T-cell (primary cell): ENCODE measurements around the gene ADPRM. TPM values are rescaled to one million over a fixed set of nuclear protein-coding genes. Genes with fewer than 3 reads are reported as not detected.

Source experiments
- ATAC-seq, 4 experiments: fragments of 200-7000 bp in 3 of 4; fragments of 150-1000 bp in 1 of 4; cut with Tn5 transposase; replicated peaks in 1 of 4; 1 replicate in 3 of 4; 2 replicates in 1 of 4; pipeline ENCODE4 v1.10.0; 2021; ENCODE audit warnings: moderate library complexity in 3 of 4, mild to moderate bottlenecking in 2 of 4, moderate number of reproducible peaks in 1 of 4
- CTCF ChIA-PET, 2 donors: fragments of 300-600 bp; sonication (Branson Sonifier 250); formaldehyde crosslinking; loops; one replicate each; lab custom pipeline; 2022; ENCODE audit warnings: antibody characterized with exemption in 2 of 2; lab: Charles Lee
- POLR2A ChIA-PET, 2 donors: fragments of 300-600 bp; sonication (Branson Sonifier 250); formaldehyde crosslinking; loops; one replicate each; lab custom pipeline; 2022; ENCODE audit warnings: antibody characterized with exemption in 2 of 2; lab: Charles Lee
- DNase-seq, 35 experiments: peaks; one replicate each; pipeline versions ENCODE4 v3.0.0 to v3.0.0-alpha.2; 2013 to 2023
- H3K27ac ChIP-seq: one replicate; pipeline ENCODE4 v1.5.1; 2013; ENCODE audit warnings: low read length
- H3K27me3 ChIP-seq, 2 experiments: replicated peaks in 1 of 2; 1 replicate in 1 of 2; 2 replicates in 1 of 2; pipeline versions ENCODE4 v1.6.1 to v1.7.0; 2013; ENCODE audit warnings: low read length in 1 of 2, mixed read lengths in 1 of 2; ENCODE audit not compliant: control insufficient read depth in 2 of 2, insufficient read depth in 2 of 2; ENCODE audit errors: extremely low read depth in 1 of 2
- H3K36me3 ChIP-seq, 2 donors: 1 replicate in 1 of 2; 2 replicates in 1 of 2; pipeline versions ENCODE4 v1.6.1 to v1.7.0; 2013; ENCODE audit warnings: low read length in 1 of 2; ENCODE audit not compliant: control insufficient read depth in 2 of 2, insufficient read depth in 1 of 2; ENCODE audit errors: extremely low read depth in 1 of 2
- H3K4me1 ChIP-seq, 2 experiments: 1 replicate in 1 of 2; 2 replicates in 1 of 2; pipeline versions ENCODE4 v1.6.1 to v1.7.0; 2013; ENCODE audit warnings: low read length in 2 of 2, mixed read lengths in 1 of 2; ENCODE audit not compliant: insufficient read depth in 2 of 2, control insufficient read depth in 1 of 2; ENCODE audit errors: extremely low read depth in 1 of 2
- H3K4me3 ChIP-seq, 2 donors: 1 replicate in 1 of 2; 2 replicates in 1 of 2; pipeline versions ENCODE4 v1.5.1 to v1.7.0; 2013; ENCODE audit warnings: mild to moderate bottlenecking in 2 of 2, low read length in 1 of 2, moderate library complexity in 1 of 2; ENCODE audit not compliant: control insufficient read depth in 1 of 2; ENCODE audit errors: extremely low read depth in 1 of 2
- H3K9me3 ChIP-seq: 2 replicates; pipeline ENCODE4 v1.7.0; 2013
- H3K27ac Mint-ChIP-seq, 2 donors: one replicate each; pipeline ENCODE4 v1.8.0; 2020 to 2021; ENCODE audit warnings: mild to moderate bottlenecking in 2 of 2, mixed read lengths in 2 of 2
- H3K27me3 Mint-ChIP-seq, 2 donors: one replicate each; pipeline ENCODE4 v1.8.0; 2021 to 2022; ENCODE audit warnings: mixed read lengths in 2 of 2
- H3K36me3 Mint-ChIP-seq: one replicate; pipeline ENCODE4 v1.8.0; 2021; ENCODE audit warnings: mixed read lengths
- H3K4me1 Mint-ChIP-seq, 3 donors: one replicate each; pipeline ENCODE4 v1.8.0; 2020 to 2022; ENCODE audit warnings: mixed read lengths in 3 of 3, mild to moderate bottlenecking in 1 of 3
- H3K4me3 Mint-ChIP-seq, 3 donors: one replicate each; pipeline ENCODE4 v1.8.0; 2020 to 2022; ENCODE audit warnings: mild to moderate bottlenecking in 3 of 3, mixed read lengths in 3 of 3, moderate library complexity in 3 of 3
- H3K9me3 Mint-ChIP-seq, 3 donors: one replicate each; pipeline ENCODE4 v1.8.0; 2020 to 2022; ENCODE audit warnings: mixed read lengths in 3 of 3
- WGBS: methylation state at CpG from one replicate; pipeline ENCODE4 v1.1.5; 2013; ENCODE audit warnings: missing lambda C conversion rate; ENCODE audit not compliant: insufficient coverage; 5-methylcytosine and 5-hydroxymethylcytosine counted together
- total RNA-seq, 35 experiments: library from RNA in 6 of 35; stranded (reverse) in 6 of 35; fragments of 120-200 nt in 1 of 35; gene quantifications; one replicate each; pipeline versions ENCODE4 v1.2.1 to v1.2.4 and lab custom pipeline; 2013 to 2026

ADPRM gene
- total RNA-seq, 5 donors from 2014 or later (not counting 1 experiment from before 2014, with no cell fraction given), result 22.0 to 46.5 (median 31.7) TPM

DNA sequence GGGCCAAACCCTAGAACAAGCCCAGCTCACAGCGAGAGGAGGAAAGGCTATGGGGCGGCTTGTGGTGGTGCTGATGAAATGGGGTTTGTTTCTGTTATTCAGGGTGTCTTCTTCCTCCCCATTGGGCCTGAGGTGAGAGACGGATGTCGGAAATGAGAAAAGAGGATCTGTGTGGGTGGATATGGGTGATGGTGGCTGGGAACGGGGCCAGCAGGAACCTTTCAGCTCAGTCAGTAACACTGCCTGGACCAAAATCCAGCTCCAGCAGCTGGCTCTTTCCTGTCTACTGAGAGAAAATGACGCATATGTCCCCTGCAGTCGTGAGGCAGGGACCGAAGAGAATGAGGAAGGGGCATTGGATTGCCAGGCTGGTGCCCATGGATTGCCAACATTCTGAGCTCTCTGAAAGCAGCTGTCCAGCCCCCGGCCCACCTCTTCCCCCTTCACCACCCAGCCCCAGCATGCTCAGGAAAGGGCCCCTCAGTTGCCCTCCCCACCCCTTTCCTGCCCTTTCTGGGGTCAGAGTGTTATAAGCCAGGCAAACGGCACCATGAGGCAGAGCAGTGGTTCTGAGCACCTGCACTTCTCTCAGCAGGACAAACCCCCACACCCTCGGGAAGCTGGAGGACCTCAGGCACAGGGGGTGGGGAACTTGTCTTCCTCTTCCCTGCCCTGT lies 44.3 kb upstream of the ADPRM start:
- ATAC-seq, result peak in 3 of 4 experiments; percentile 43 to 65 (median 45)
- H3K27ac Mint-ChIP-seq, result no peak overlapping the region
- H3K4me3 ChIP-seq, result no peak overlapping the region
- peak in 3 of 35 experiments; percentile 3 to 9 (median 7) for DNase-seq
- no peak overlapping the region for H3K27ac ChIP-seq
- H3K36me3 Mint-ChIP-seq, result no peaks in the 10 kb centered on the region
- ChIA-PET CTCF (interaction anchor here in 1 of 2 donors (0.6 kb wide), 1 partner anchor 190 kb away, joined by 4 read pairs; no protein-coding TSS in a partner anchor), POLR2A (no interaction called here)
- peaks cover 14 to 15% (median 14%) of the 10 kb centered on the region in 3 donors for H3K4me1 Mint-ChIP-seq
- no peaks in the 10 kb centered on the region for H3K27me3 Mint-ChIP-seq
- WGBS, result 20% methylated on average over 7 of the region's 11 CpGs
- H3K9me3 ChIP-seq, result no peaks in the 10 kb centered on the region
- peaks cover 0 to 2% of the 10 kb centered on the region in 2 donors for H3K36me3 ChIP-seq
- H3K9me3 Mint-ChIP-seq, result no peaks in the 10 kb centered on the region
- H3K27me3 ChIP-seq, result peaks cover 0 to 19% of the 10 kb centered on the region in 2 experiments
- peak overlapping the region in 1 of 3 donors; percentile 3 for H3K4me3 Mint-ChIP-seq
- H3K4me1 ChIP-seq, result peaks cover 0 to 9% of the 10 kb centered on the region in 2 experiments

DNA sequence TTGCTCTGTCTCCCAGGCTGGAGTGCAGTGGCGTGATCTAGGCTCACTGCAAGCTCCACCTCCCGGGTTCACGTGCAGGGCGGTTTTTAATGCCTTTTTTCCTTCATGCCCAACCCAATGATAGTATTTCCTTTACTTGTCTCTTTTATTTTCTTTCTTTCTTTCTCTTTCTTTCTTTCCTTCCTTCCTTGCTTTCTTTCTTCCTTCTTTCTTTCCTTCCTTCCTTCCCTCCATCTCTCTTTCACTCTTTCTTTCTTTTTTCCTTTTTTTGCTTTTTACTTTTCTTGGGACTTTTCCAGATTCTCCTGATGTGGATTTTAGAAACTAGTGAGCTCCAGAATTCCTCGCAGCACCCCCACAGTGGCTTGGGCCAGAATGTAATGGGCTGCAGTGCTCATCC lies 43.4 kb upstream of the ADPRM start:
- Mint-ChIP-seq H3K4me3 (peak overlapping the region in 1 of 3 donors; percentile 26), H3K27me3 (no peaks in the 10 kb centered on the region), H3K9me3 (no peaks in the 10 kb centered on the region), H3K27ac (no peak overlapping the region), H3K36me3 (no peaks in the 10 kb centered on the region), H3K4me1 (peaks cover 14 to 15% (median 14%) of the 10 kb centered on the region in 3 donors)
- H3K4me1 ChIP-seq, result peaks cover 0 to 9% of the 10 kb centered on the region in 2 experiments
- H3K36me3 ChIP-seq, result peaks cover 0 to 4% of the 10 kb centered on the region in 2 donors
- WGBS, result 97% methylated on average over 4 of the region's 5 CpGs
- no peak overlapping the region for H3K27ac ChIP-seq
- ChIA-PET CTCF (interaction anchor here in 1 of 2 donors (0.9 kb wide), 1 partner anchor 17 kb away, joined by 6 read pairs; no protein-coding TSS in a partner anchor), POLR2A (no interaction called here)
- no peak overlapping the region for H3K4me3 ChIP-seq
- ATAC-seq, result no peak
- no peak for DNase-seq
- no peaks in the 10 kb centered on the region for H3K9me3 ChIP-seq
- H3K27me3 ChIP-seq, result peaks cover 0 to 19% of the 10 kb centered on the region in 2 experiments

- Mint-ChIP-seq H3K4me1 (peaks cover 14 to 15% (median 14%) of the 10 kb centered on the region in 3 donors), H3K9me3 (no peaks in the 10 kb centered on the region), H3K27me3 (no peaks in the 10 kb centered on the region), H3K36me3 (peaks cover 15% of the 10 kb centered on the region), H3K27ac (no peak within 1 kb of the TSS), H3K4me3 (no peak within 1 kb of the TSS)
- Histone ChIP-seq H3K4me3 (no peak within 1 kb of the TSS), H3K27me3 (peaks cover 0 to 17% of the 10 kb centered on the region in 2 experiments), H3K36me3 (peaks cover 2 to 6% of the 10 kb centered on the region in 2 donors), H3K27ac (no peak within 1 kb of the TSS), H3K9me3 (no peaks in the 10 kb centered on the region), H3K4me1 (peaks cover 0 to 9% of the 10 kb centered on the region in 2 experiments)
- WGBS, result 91% methylated on average over 7 of the region's 15 CpGs
- no peak for ATAC-seq
- ChIA-PET CTCF (no interaction called here), POLR2A (interaction anchor here in 1 of 2 donors (0.5 kb wide), 1 partner anchor 197 kb away, joined by 5 read pairs; no protein-coding TSS in a partner anchor)
- DNase-seq, result no peak
Measured at GRCh38 chr17:10657148-10657547, 40.2 kb upstream of the ADPRM start, which contains the start of gene MYH3. TSS of gene MYH3 (minus strand) at chr17:10657309. CDS start at chr17:10655064, 2,245 bp downstream.

GRCh38 chr17:10657879-10658278 lies 39.5 kb upstream of the ADPRM start:
- H3K4me1 Mint-ChIP-seq, result peaks cover 11 to 13% (median 11%) of the 10 kb centered on the region in 3 donors
- WGBS, result 90% methylated on average over 5 of the region's 10 CpGs
- POLR2A ChIA-PET, result no interaction called here

GRCh38 chr17:10661437-10661836 lies 36.0 kb upstream of the ADPRM start:
- WGBS, result 95% methylated on average over 9 of the region's 10 CpGs
- no peak overlapping the region for H3K27ac ChIP-seq
- H3K4me3 ChIP-seq, result no peak overlapping the region
- no peaks in the 10 kb centered on the region for H3K9me3 ChIP-seq
- ATAC-seq (no peak), DNase-seq (no peak)
- Mint-ChIP-seq H3K4me3 (no peak overlapping the region), H3K4me1 (no peaks in the 10 kb centered on the region), H3K27ac (no peak overlapping the region), H3K36me3 (peaks cover 40% of the 10 kb centered on the region), H3K27me3 (no peaks in the 10 kb centered on the region), H3K9me3 (no peaks in the 10 kb centered on the region)
- CTCF ChIA-PET, result interaction anchor here in 1 of 2 donors (0.7 kb wide), 3 partner anchors 30 to 562 kb away, joined by 5 to 6 read pairs (median 6); no protein-coding TSS in a partner anchor
- no peaks in the 10 kb centered on the region for H3K27me3 ChIP-seq
- no peaks in the 10 kb centered on the region for H3K4me1 ChIP-seq
- H3K36me3 ChIP-seq, result peaks cover 2 to 6% of the 10 kb centered on the region in 2 donors
- POLR2A ChIA-PET, result no interaction called here

More at GRCh38 chr17:10657879-10658278, 39.5 kb upstream of the ADPRM start:
- Histone ChIP-seq H3K27ac (no peak overlapping the region), H3K27me3 (peaks cover 0 to 15% of the 10 kb centered on the region in 2 experiments), H3K4me1 (peaks cover 0 to 7% of the 10 kb centered on the region in 2 experiments), H3K9me3 (no peaks in the 10 kb centered on the region), H3K36me3 (peaks cover 2 to 6% of the 10 kb centered on the region in 2 donors), H3K4me3 (no peak overlapping the region)
- Mint-ChIP-seq H3K27me3 (no peaks in the 10 kb centered on the region), H3K4me3 (no peak overlapping the region), H3K9me3 (no peaks in the 10 kb centered on the region), H3K27ac (no peak overlapping the region), H3K36me3 (peaks cover 19% of the 10 kb centered on the region)
- no peak for DNase-seq
- no peak for ATAC-seq
- CTCF ChIA-PET, result interaction anchor here in 1 of 2 donors (0.6 kb wide), 1 partner anchor 188 kb away, joined by 3 read pairs; no protein-coding TSS in a partner anchor

DNA sequence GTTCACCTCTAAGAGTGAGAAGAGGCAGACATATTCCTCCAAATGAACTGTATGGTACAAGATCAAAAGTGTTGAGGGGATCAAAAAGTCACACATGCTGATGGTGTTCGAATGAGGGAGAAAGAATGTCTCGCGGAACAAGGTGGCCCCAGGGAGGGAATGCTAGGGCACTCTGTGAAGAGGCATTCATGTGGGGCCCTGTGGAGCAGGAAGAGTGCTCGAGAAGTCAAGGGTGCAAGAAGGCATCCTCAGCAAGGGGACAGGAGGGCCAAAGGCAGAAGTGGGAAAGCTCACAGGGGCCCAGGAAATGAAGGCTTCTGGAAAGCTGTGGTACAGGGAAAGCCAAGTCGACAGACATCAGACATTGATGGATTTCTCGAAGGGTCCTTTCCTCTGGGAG lies 34.2 kb upstream of the ADPRM start:
- Mint-ChIP-seq H3K27ac (no peak overlapping the region), H3K36me3 (peaks cover 40% of the 10 kb centered on the region), H3K9me3 (no peaks in the 10 kb centered on the region), H3K4me1 (no peaks in the 10 kb centered on the region), H3K27me3 (no peaks in the 10 kb centered on the region), H3K4me3 (no peak overlapping the region)
- WGBS, result 89% methylated on average over 5 of the region's 6 CpGs
- Histone ChIP-seq H3K4me3 (no peak overlapping the region), H3K27ac (no peak overlapping the region), H3K36me3 (peaks cover 2 to 4% of the 10 kb centered on the region in 2 donors), H3K4me1 (no peaks in the 10 kb centered on the region), H3K9me3 (no peaks in the 10 kb centered on the region), H3K27me3 (no peaks in the 10 kb centered on the region)
- POLR2A ChIA-PET, result no interaction called here
- CTCF ChIA-PET, result interaction anchor here in 1 of 2 donors (0.6 kb wide), 1 partner anchor 71 kb away, joined by 4 read pairs; no protein-coding TSS in a partner anchor
- DNase-seq, result no peak
- ATAC-seq, result no peak
